CD14-positive monocyte (primary cell): ENCODE results near the gene RPS6KA2. TPM values are rescaled to one million over a fixed set of nuclear protein-coding genes. Genes with fewer than 3 reads are reported as not detected.

Experiments used
- DNase-seq, 3 donors: peaks; one replicate each; pipeline ENCODE4 v3.0.0-alpha.2; 2011 to 2022
- H2AFZ ChIP-seq: 2 replicates; pipeline ENCODE4 v1.6.0; 2012; ENCODE audit warnings: mild to moderate bottlenecking, low read depth, low read length, inconsistent platforms; ENCODE audit not compliant: insufficient read depth, poor library complexity, severe bottlenecking
- H3K27ac ChIP-seq, 2 donors: 1 replicate in 1 of 2; 2 replicates in 1 of 2; pipeline ENCODE4 v1.5.1; 2012 to 2013; ENCODE audit warnings: low read length in 2 of 2, control low read depth in 1 of 2, inconsistent platforms in 1 of 2, low read depth in 1 of 2, mild to moderate bottlenecking in 1 of 2
- H3K27me3 ChIP-seq, 2 donors: one replicate each; pipeline versions ENCODE4 v1.6.0 to v1.6.1; 2011 to 2013; ENCODE audit warnings: low read length in 2 of 2; ENCODE audit not compliant: control insufficient read depth in 2 of 2, insufficient read depth in 2 of 2
- H3K36me3 ChIP-seq, 2 donors: replicated peaks in 1 of 2; 1 replicate in 1 of 2; 2 replicates in 1 of 2; pipeline versions ENCODE4 v1.5.1 to v1.6.1; 2012 to 2013; ENCODE audit warnings: low read length in 2 of 2, control low read depth in 1 of 2, inconsistent platforms in 1 of 2, mild to moderate bottlenecking in 1 of 2; ENCODE audit not compliant: insufficient read depth in 2 of 2, control insufficient read depth in 1 of 2
- H3K4me1 ChIP-seq, 2 donors: 1 replicate in 1 of 2; 2 replicates in 1 of 2; pipeline versions ENCODE4 v1.5.1 to v1.6.1; 2012 to 2013; ENCODE audit warnings: low read length in 2 of 2, control low read depth in 1 of 2, inconsistent platforms in 1 of 2, mild to moderate bottlenecking in 1 of 2, moderate library complexity in 1 of 2; ENCODE audit not compliant: insufficient read depth in 2 of 2, control insufficient read depth in 1 of 2
- H3K4me2 ChIP-seq: replicated peaks from 2 replicates; pipeline ENCODE3; 2012; ENCODE audit warnings: low read length, moderate library complexity, mild to moderate bottlenecking; ENCODE audit not compliant: poor library complexity, severe bottlenecking; ENCODE audit errors: extremely low read depth
- H3K4me3 ChIP-seq, 3 experiments: fragments of 200-600 bp in 1 of 3; sonication (generic) in 1 of 3; replicated peaks in 1 of 3; 1 replicate in 2 of 3; 2 replicates in 1 of 3; pipeline ENCODE4 v1.5.1; 2011 to 2013; ENCODE audit warnings: low read length in 3 of 3, mild to moderate bottlenecking in 3 of 3, control low read depth in 2 of 3, low read depth in 2 of 3, inconsistent platforms in 1 of 3, moderate library complexity in 1 of 3
- H3K79me2 ChIP-seq: 2 replicates; pipeline ENCODE4 v1.6.0; 2012; ENCODE audit warnings: mild to moderate bottlenecking, control low read depth, inconsistent platforms, low read length, moderate library complexity; ENCODE audit not compliant: insufficient read depth
- H3K9ac ChIP-seq: 2 replicates; pipeline ENCODE4 v1.6.0; 2017; ENCODE audit warnings: low read length, mild to moderate bottlenecking; ENCODE audit not compliant: insufficient read depth, poor library complexity, severe bottlenecking
- H3K9me3 ChIP-seq, 2 donors: replicated peaks in 1 of 2; 1 replicate in 1 of 2; 2 replicates in 1 of 2; pipeline versions ENCODE4 v1.5.1 to v1.6.1; 2012 to 2013; ENCODE audit warnings: low read length in 2 of 2, control low read depth in 1 of 2; ENCODE audit not compliant: control insufficient read depth in 1 of 2, insufficient read depth in 1 of 2
- H4K20me1 ChIP-seq: 2 replicates; pipeline ENCODE4 v1.6.0; 2012; ENCODE audit warnings: mild to moderate bottlenecking, low read length, control low read depth, moderate library complexity; ENCODE audit not compliant: insufficient read depth
- H3K27ac Mint-ChIP-seq, 7 donors: one replicate each; pipeline ENCODE4 v1.8.0; 2020; ENCODE audit warnings: mild to moderate bottlenecking in 7 of 7, mixed read lengths in 7 of 7, moderate library complexity in 6 of 7, inconsistent platforms in 2 of 7
- H3K27me3 Mint-ChIP-seq, 3 donors: one replicate each; pipeline ENCODE4 v1.8.0; 2021 to 2022; ENCODE audit warnings: low read depth in 3 of 3, mild to moderate bottlenecking in 3 of 3, mixed read lengths in 3 of 3, moderate library complexity in 3 of 3, inconsistent platforms in 1 of 3
- H3K36me3 Mint-ChIP-seq, 2 donors: one replicate each; pipeline ENCODE4 v1.8.0; 2020; ENCODE audit warnings: mixed read lengths in 2 of 2, inconsistent platforms in 1 of 2, mild to moderate bottlenecking in 1 of 2
- H3K4me1 Mint-ChIP-seq: one replicate; pipeline ENCODE4 v1.8.0; 2020; ENCODE audit warnings: mild to moderate bottlenecking, mixed read lengths
- H3K4me3 Mint-ChIP-seq, 2 donors: one replicate each; pipeline ENCODE4 v1.8.0; 2020; ENCODE audit warnings: mild to moderate bottlenecking in 2 of 2, mixed read lengths in 2 of 2, moderate library complexity in 1 of 2
- H3K9me3 Mint-ChIP-seq, 7 donors: one replicate each; pipeline ENCODE4 v1.8.0; 2020 to 2022; ENCODE audit warnings: mixed read lengths in 7 of 7, mild to moderate bottlenecking in 6 of 7, moderate library complexity in 6 of 7, inconsistent platforms in 2 of 7
- CTCF ChIP-seq: fragments of 200-600 bp; IDR thresholded peaks from one replicate; pipeline ENCODE4 v1.8.0; 2022; ENCODE audit warnings: antibody characterized with exemption, mild to moderate bottlenecking
- WGBS: methylation state at CpG from one replicate; pipeline ENCODE4 v1.1.5; 2013; ENCODE audit warnings: missing lambda C conversion rate; ENCODE audit not compliant: insufficient coverage; 5-methylcytosine and 5-hydroxymethylcytosine counted together
- intact Hi-C, 2 donors: fragments of 100-400 bp; cut with micrococcal nuclease; formaldehyde crosslinking; loops; one replicate each; pipeline versions ENCODE4 v1.15.0 to v1.15.1; 2023
- polyA plus RNA-seq, 3 donors: library from polyadenylated mRNA; depleted of rRNA in 1 of 3; unstranded in 2 of 3; stranded (reverse) in 1 of 3; fragments of 300-500 nt in 2 of 3; fragments of >200 nt in 1 of 3; fragmentation: Illumina TruSeq in 2 of 3; gene quantifications; 1 replicate in 2 of 3; 2 replicates in 1 of 3; pipeline ENCODE4 v1.2.3, GENCODE V29; 2012 to 2021

The RPS6KA2 gene
- polyA plus RNA-seq, 3 donors = 1.4 to 3.1 (median 1.9) TPM

DNA sequence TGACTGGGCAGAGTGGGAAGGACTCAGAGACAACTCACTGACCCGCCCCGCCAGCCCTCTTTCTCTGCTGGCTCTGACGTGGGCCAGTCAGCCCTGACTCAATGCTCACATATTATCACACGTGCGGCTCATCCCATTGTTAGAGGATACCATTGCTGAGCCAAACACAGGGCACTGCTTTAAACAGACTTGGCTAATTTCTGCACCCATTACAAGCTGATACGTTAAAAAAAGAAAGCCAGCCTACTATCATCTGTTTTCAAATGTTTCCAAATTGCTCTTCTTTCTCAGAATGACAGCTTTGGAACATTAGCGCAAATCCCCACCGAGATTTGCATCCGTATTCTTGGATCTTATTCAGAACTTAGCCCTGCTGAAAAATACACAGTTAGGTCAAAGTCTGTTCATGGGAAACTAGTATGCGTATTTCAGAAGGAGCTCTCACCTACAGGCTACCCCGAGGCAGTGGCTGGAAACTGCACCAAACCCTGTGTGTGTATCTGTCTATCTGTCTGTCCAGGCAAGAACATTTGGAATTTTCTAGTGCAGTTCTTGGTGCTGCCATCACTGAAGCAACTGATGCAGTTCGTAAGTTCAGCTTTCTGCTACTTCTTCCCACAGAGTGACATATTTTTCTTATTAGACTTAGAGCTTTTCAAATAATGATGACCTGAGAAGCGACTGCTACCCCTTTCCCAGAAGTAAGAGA lies 73.3 kb downstream of the RPS6KA2 start:
- intact Hi-C loops = no loop called here
- WGBS = 95% methylated on average over 13 of the region's 13 CpGs
- Mint-ChIP-seq H3K4me1 (peaks cover 12% of the 10 kb centered on the region), H3K36me3 (no peaks in the 10 kb centered on the region), H3K27ac (no peak overlapping the region), H3K4me3 (no peak overlapping the region), H3K9me3 (peaks cover 0 to 8% (median 3%) of the 10 kb centered on the region in 7 donors), H3K27me3 (peaks cover 0 to 3% (median 2%) of the 10 kb centered on the region in 3 donors)
- Histone ChIP-seq H3K4me1 (peaks cover 7 to 8% of the 10 kb centered on the region in 2 donors), H4K20me1 (no peaks in the 10 kb centered on the region), H3K4me3 (no peak overlapping the region), H3K27ac (no peak overlapping the region), H3K9ac (no peak overlapping the region), H2AFZ (no peak overlapping the region), H3K36me3 (no peaks in the 10 kb centered on the region), H3K27me3 (no peaks in the 10 kb centered on the region), H3K4me2 (no peak overlapping the region), H3K79me2 (no peaks in the 10 kb centered on the region), H3K9me3 (no peaks in the 10 kb centered on the region)
- no peak for DNase-seq
- no peak for TF ChIP-seq CTCF

GRCh38 chr6:166552600-166552999 lies 74.5 kb downstream of the RPS6KA2 start:
- no peaks in the 10 kb centered on the region for H4K20me1 ChIP-seq
- no peak overlapping the region for H3K4me2 ChIP-seq
- H3K4me3 Mint-ChIP-seq = no peak overlapping the region
- no peak overlapping the region for H3K4me3 ChIP-seq
- H3K27ac Mint-ChIP-seq = no peak overlapping the region
- DNase-seq = no peak
- H3K36me3 Mint-ChIP-seq = no peaks in the 10 kb centered on the region
- H3K27me3 ChIP-seq = no peaks in the 10 kb centered on the region
- no peaks in the 10 kb centered on the region for H3K36me3 ChIP-seq
- peaks cover 12% of the 10 kb centered on the region for H3K4me1 Mint-ChIP-seq
- WGBS = 92% methylated on average over 3 of the region's 7 CpGs
- peaks cover 0 to 3% (median 0%) of the 10 kb centered on the region in 3 donors for H3K27me3 Mint-ChIP-seq
- no peaks in the 10 kb centered on the region for H3K79me2 ChIP-seq
- H3K9me3 Mint-ChIP-seq = peaks cover 0 to 8% (median 3%) of the 10 kb centered on the region in 7 donors
- intact Hi-C loops = no loop called here
- H3K9ac ChIP-seq = no peak overlapping the region
- no peaks in the 10 kb centered on the region for H3K9me3 ChIP-seq
- H3K4me1 ChIP-seq = peaks cover 7 to 8% of the 10 kb centered on the region in 2 donors
- no peak overlapping the region for H3K27ac ChIP-seq
- no peak overlapping the region for H2AFZ ChIP-seq
- TF ChIP-seq CTCF = no peak
